HCT116 (cell line): Measurements from ENCODE around the gene LCT. TPM values are rescaled to one million over a fixed set of nuclear protein-coding genes. Genes with fewer than 3 reads are reported as not detected.

Source experiments
- ATAC-seq: fragments of 200-7000 bp; cut with Tn5 transposase; 2 replicates; pipeline ENCODE4 v1.9.1; 2020; ENCODE audit warnings: mild to moderate bottlenecking, moderate library complexity
- BruUV-seq: library from RNA; stranded (reverse); fragments of 400-500 nt; replicated peaks from 2 replicates; lab custom pipeline; 2021; lab: Mats Ljungman, UMichigan
- CTCF ChIA-PET: fragments of 300-600 bp; sonication (Branson Sonifier 250); formaldehyde crosslinking; loops from one replicate; lab custom pipeline; 2021; ENCODE audit warnings: antibody characterized with exemption; lab: Charles Lee
- POLR2A ChIA-PET: fragments of 300-600, 350-600 bp; sonication (Branson Sonifier 250); formaldehyde crosslinking; loops from one replicate; lab custom pipeline; 2021; ENCODE audit warnings: antibody characterized with exemption; lab: Charles Lee
- RAD21 ChIA-PET, 2 experiments: fragments of 300-600 bp; sonication (Branson Sonifier 250); formaldehyde crosslinking; loops; one replicate each; lab custom pipeline; 2023; ENCODE audit warnings: low total read pairs in 2 of 2; ENCODE audit not compliant: uncharacterized antibody in 2 of 2, unreplicated experiment in 2 of 2, low non-redundant PET in 1 of 2; lab: Charles Lee
- DNase-seq: peaks from one replicate; pipeline ENCODE4 v3.0.0-alpha.2; 2010; ENCODE audit warnings: low read depth, low spot score
- H2AFZ ChIP-seq: fragments of 200-600 bp; shearing (Covaris generic), sonication (generic); 2 replicates; pipeline ENCODE4 v1.6.1; 2017; ENCODE audit warnings: low read depth, mixed run types, mixed read lengths, antibody characterized with exemption, low read length; ENCODE audit not compliant: poor library complexity, severe bottlenecking
- H3K27ac ChIP-seq: 2 replicates; pipeline ENCODE4 v1.5.1; 2012; ENCODE audit warnings: low read depth, low read length
- H3K27me3 ChIP-seq: fragments of 200-600 bp; sonication (generic); 2 replicates; pipeline ENCODE4 v1.6.1; 2016; ENCODE audit warnings: mixed run types, low read length, mixed read lengths; ENCODE audit not compliant: insufficient read depth
- H3K36me3 ChIP-seq, 2 experiments: fragments of 200-500 bp in 1 of 2; fragments of 200-600 bp in 1 of 2; sonication (Bioruptor generic) in 1 of 2; sonication (generic) in 1 of 2; 2 replicates each; pipeline versions ENCODE4 v1.5.1 to v1.6.1; 2014 to 2016; ENCODE audit warnings: low read length in 2 of 2, inconsistent platforms in 1 of 2, mixed read lengths in 1 of 2, mixed run types in 1 of 2; ENCODE audit not compliant: insufficient read depth in 2 of 2, control insufficient read depth in 1 of 2
- H3K4me1 ChIP-seq, 2 experiments: fragments of 200-600 bp in 1 of 2; sonication (generic) in 1 of 2; 2 replicates each; pipeline versions ENCODE4 v1.5.1 to v1.6.1; 2012 to 2017; ENCODE audit warnings: low read length in 2 of 2, inconsistent platforms in 1 of 2, mild to moderate bottlenecking in 1 of 2, mixed read lengths in 1 of 2, mixed run types in 1 of 2, moderate library complexity in 1 of 2; ENCODE audit not compliant: insufficient read depth in 2 of 2, control insufficient read depth in 1 of 2
- H3K4me2 ChIP-seq: fragments of 200-600 bp; sonication (generic); 2 replicates; pipeline ENCODE4 v1.6.1; 2017; ENCODE audit warnings: mixed run types, low read length, mixed read lengths
- H3K4me3 ChIP-seq, 2 experiments: fragments of 200-600 bp in 1 of 2; sonication (generic) in 1 of 2; replicated peaks in 1 of 2; 2 replicates each; pipeline ENCODE4 v1.5.1; 2011 to 2016; ENCODE audit warnings: low read length in 2 of 2, control low read depth in 1 of 2, low read depth in 1 of 2, mild to moderate bottlenecking in 1 of 2, mixed read lengths in 1 of 2, mixed run types in 1 of 2
- H3K79me2 ChIP-seq: fragments of 200-600 bp; sonication (generic); 2 replicates; pipeline ENCODE4 v1.6.1; 2017; ENCODE audit warnings: mild to moderate bottlenecking, mixed run types, low read length, moderate library complexity, mixed read lengths; ENCODE audit not compliant: insufficient read depth
- H3K9ac ChIP-seq: fragments of 200-600 bp; sonication (generic); 2 replicates; pipeline ENCODE4 v1.6.1; 2016; ENCODE audit warnings: low read length, mixed read lengths
- H3K9me2 ChIP-seq: fragments of 200-600 bp; sonication (generic), shearing (Covaris generic); 2 replicates; pipeline ENCODE4 v1.6.1; 2017; ENCODE audit warnings: mixed run types, mild to moderate bottlenecking, moderate library complexity; ENCODE audit not compliant: insufficient read depth
- H3K9me3 ChIP-seq, 2 experiments: fragments of 200-500 bp in 1 of 2; fragments of 200-600 bp in 1 of 2; sonication (Bioruptor generic) in 1 of 2; sonication (generic) in 1 of 2; 2 replicates each; pipeline ENCODE4 v1.6.1; 2014 to 2017; ENCODE audit warnings: low read length in 2 of 2, mixed read lengths in 2 of 2, inconsistent platforms in 1 of 2, low read depth in 1 of 2, mild to moderate bottlenecking in 1 of 2, mixed run types in 1 of 2, moderate library complexity in 1 of 2; ENCODE audit not compliant: control insufficient read depth in 1 of 2, insufficient read depth in 1 of 2
- H4K20me1 ChIP-seq: fragments of 200-600 bp; sonication (generic), shearing (Covaris generic); 2 replicates; pipeline ENCODE4 v1.6.1; 2017; ENCODE audit warnings: mixed run types, mild to moderate bottlenecking, moderate library complexity; ENCODE audit not compliant: insufficient read depth
- CBX3 ChIP-seq: IDR thresholded peaks from 2 replicates; pipeline ENCODE4 v1.6.1; 2012; ENCODE audit warnings: low read depth
- CEBPB ChIP-seq: IDR thresholded peaks from 2 replicates; pipeline ENCODE4 v1.6.1; 2012; ENCODE audit warnings: low read depth
- CTCF ChIP-seq, 3 experiments: fragments of 200-600 bp in 1 of 3; sonication (generic) in 1 of 3; IDR thresholded peaks in 2 of 3; conservative IDR thresholded peaks in 1 of 3; 2 replicates each; pipeline ENCODE4 v1.5.1; 2012 to 2017; ENCODE audit warnings: low read depth in 2 of 3, low read length in 2 of 3, antibody characterized with exemption in 1 of 3, borderline replicate concordance in 1 of 3, control low read depth in 1 of 3, mild to moderate bottlenecking in 1 of 3, mixed read lengths in 1 of 3, mixed run types in 1 of 3, moderate library complexity in 1 of 3; ENCODE audit not compliant: insufficient read depth in 1 of 3
- ELF1 ChIP-seq: IDR thresholded peaks from 2 replicates; pipeline ENCODE4 v1.6.1; 2012; ENCODE audit warnings: low read depth, borderline replicate concordance
- EZH2phosphoT487 ChIP-seq: fragments of 200-600 bp; IDR thresholded peaks from 2 replicates; pipeline ENCODE4 v1.6.1; 2018; ENCODE audit warnings: antibody characterized with exemption, borderline replicate concordance
- FOSL1 ChIP-seq: IDR thresholded peaks from 2 replicates; pipeline ENCODE4 v1.6.1; 2012; ENCODE audit warnings: low read depth
- JUND ChIP-seq: IDR thresholded peaks from 2 replicates; pipeline ENCODE4 v1.6.1; 2012
- POLR2A ChIP-seq: IDR thresholded peaks from 2 replicates; pipeline ENCODE4 v1.7.0; 2011; ENCODE audit warnings: borderline replicate concordance; ENCODE audit not compliant: insufficient read depth, insufficient read length; ENCODE audit errors: extremely low read depth
- TCF7L2 ChIP-seq: IDR thresholded peaks from 2 replicates; pipeline ENCODE4 v1.7.0; 2011; ENCODE audit warnings: borderline replicate concordance, inconsistent platforms; ENCODE audit not compliant: insufficient read depth, insufficient read length; ENCODE audit errors: extremely low read depth
- ZBTB33 ChIP-seq: IDR thresholded peaks from 2 replicates; pipeline ENCODE4 v1.6.1; 2011; ENCODE audit warnings: mild to moderate bottlenecking, low read length, moderate library complexity; ENCODE audit not compliant: insufficient replicate concordance; ENCODE audit errors: extremely low read depth
- ZFX ChIP-seq: fragments of 450-650 bp; IDR thresholded peaks from 2 replicates; pipeline ENCODE4 v1.6.1; 2017
- intact Hi-C: fragments of 100-400 bp; cut with micrococcal nuclease; formaldehyde crosslinking; loops from 2 replicates; pipeline ENCODE4 v1.10.0; 2022
- total RNA-seq: library from RNA; stranded (reverse); gene quantifications from one replicate; pipeline ENCODE4 v1.2.1, GENCODE V29; 2021; ENCODE audit not compliant: unreplicated experiment

LCT gene
- total RNA-seq, 1 experiment from 2014 or later, result 0.12 TPM

GRCh38 chr2:135791418-135792190 lies 45.4 kb downstream of the LCT start:
- TF ChIP-seq POLR2A, result no peak
- no peak for TF ChIP-seq EZH2phosphoT487
- no peak for TF ChIP-seq ELF1
- TF ChIP-seq CBX3, result no peak
- TF ChIP-seq FOSL1, result no peak
- TF ChIP-seq ZFX, result no peak
- TF ChIP-seq, all 23 proteins: peak for 0
- H3K4me2 ChIP-seq, result no peak overlapping the region
- H3K9ac ChIP-seq, result no peak overlapping the region
- no peak overlapping the region for H2AFZ ChIP-seq
- intact Hi-C loops, result no loop called here
- no peaks in the 10 kb centered on the region for H3K79me2 ChIP-seq
- no TSS peak for BruUV-seq
- H3K4me1 ChIP-seq, result peaks cover 2 to 20% of the 10 kb centered on the region in 2 experiments; a peak in 2 of 4 replicates
- no peaks in the 10 kb centered on the region for H3K27me3 ChIP-seq
- CTCF ChIA-PET, result interaction anchor here (1.9 kb wide), 1 partner anchor 803 kb away, joined by 5 read pairs; no protein-coding TSS in a partner anchor
- H3K9me3 ChIP-seq, result no peaks in the 10 kb centered on the region
- no peak overlapping the region for H3K27ac ChIP-seq
- DNase-seq, result no peak
- no peak overlapping the region for H3K4me3 ChIP-seq
- H4K20me1 ChIP-seq, result no peaks in the 10 kb centered on the region
- RAD21 ChIA-PET, result no interaction called here
- POLR2A ChIA-PET, result no interaction called here
- peaks cover 0 to 6% of the 10 kb centered on the region in 2 experiments; a peak in 1 of 4 replicates for H3K36me3 ChIP-seq
- no peaks in the 10 kb centered on the region for H3K9me2 ChIP-seq
- ATAC-seq, result no peak

GRCh38 chr2:135790423-135790822 lies 46.6 kb downstream of the LCT start:
- no peak overlapping the region for H3K27ac ChIP-seq
- ATAC-seq (no peak), DNase-seq (no peak)
- no peaks in the 10 kb centered on the region for H4K20me1 ChIP-seq
- TF ChIP-seq CTCF (IDR thresholded peaks at IDR 0.05 in 2 of 3, conservative IDR thresholded peaks at IDR 0.05 in 1 of 3; ENCODE audit: borderline replicate concordance in 1 of 3, insufficient read depth in 1 of 3, low read depth in 2 of 3, low read length in 2 of 3), result no peak
- no peak for TF ChIP-seq ZBTB33
- TF ChIP-seq JUND, result no peak
- TF ChIP-seq TCF7L2, result no peak
- TF ChIP-seq CEBPB, result no peak
- no peak overlapping the region for H3K4me3 ChIP-seq
- intact Hi-C loops, result no loop called here
- H3K9ac ChIP-seq, result no peak overlapping the region
- POLR2A ChIA-PET, result no interaction called here
- peaks cover 6 to 27% of the 10 kb centered on the region in 2 experiments; a peak in 3 of 4 replicates for H3K4me1 ChIP-seq
- H3K4me2 ChIP-seq, result no peak overlapping the region
- CTCF ChIA-PET, result no interaction called here
- H3K36me3 ChIP-seq, result peaks cover 2 to 6% of the 10 kb centered on the region in 2 experiments; a peak in 1 of 4 replicates
- no peak overlapping the region for H2AFZ ChIP-seq
- no peaks in the 10 kb centered on the region for H3K9me2 ChIP-seq
- no peaks in the 10 kb centered on the region for H3K9me3 ChIP-seq
- RAD21 ChIA-PET, result no interaction called here
- no TSS peak for BruUV-seq
- no peaks in the 10 kb centered on the region for H3K79me2 ChIP-seq
- H3K27me3 ChIP-seq, result no peaks in the 10 kb centered on the region
